Fibroblast of skin of left biceps (primary cell): ENCODE measurements around the gene AP3S2.
"Not testable (repeated sequence)": the region's sequence is repeated elsewhere in the genome, so short reads cannot be mapped to it uniquely, and the experiment has no call there.

Source experiments
- DNase-seq, 2 experiments: peaks; one replicate each; pipeline ENCODE4 v3.0.0-alpha.2; 2013; ENCODE audit warnings: low read depth in 2 of 2

The AP3S2 gene

GRCh38 chr15:89834465-89835175 is 59.2 kb downstream of the AP3S2 start:
- not testable (repeated sequence) for DNase-seq

- DNase-seq, result no peak
Measured at GRCh38 chr15:89833966-89834365, 59.8 kb downstream of the AP3S2 start.

GRCh38 chr15:89830639-89831038 is 63.2 kb downstream of the AP3S2 start:
- DNase-seq, result no peak

DNA sequence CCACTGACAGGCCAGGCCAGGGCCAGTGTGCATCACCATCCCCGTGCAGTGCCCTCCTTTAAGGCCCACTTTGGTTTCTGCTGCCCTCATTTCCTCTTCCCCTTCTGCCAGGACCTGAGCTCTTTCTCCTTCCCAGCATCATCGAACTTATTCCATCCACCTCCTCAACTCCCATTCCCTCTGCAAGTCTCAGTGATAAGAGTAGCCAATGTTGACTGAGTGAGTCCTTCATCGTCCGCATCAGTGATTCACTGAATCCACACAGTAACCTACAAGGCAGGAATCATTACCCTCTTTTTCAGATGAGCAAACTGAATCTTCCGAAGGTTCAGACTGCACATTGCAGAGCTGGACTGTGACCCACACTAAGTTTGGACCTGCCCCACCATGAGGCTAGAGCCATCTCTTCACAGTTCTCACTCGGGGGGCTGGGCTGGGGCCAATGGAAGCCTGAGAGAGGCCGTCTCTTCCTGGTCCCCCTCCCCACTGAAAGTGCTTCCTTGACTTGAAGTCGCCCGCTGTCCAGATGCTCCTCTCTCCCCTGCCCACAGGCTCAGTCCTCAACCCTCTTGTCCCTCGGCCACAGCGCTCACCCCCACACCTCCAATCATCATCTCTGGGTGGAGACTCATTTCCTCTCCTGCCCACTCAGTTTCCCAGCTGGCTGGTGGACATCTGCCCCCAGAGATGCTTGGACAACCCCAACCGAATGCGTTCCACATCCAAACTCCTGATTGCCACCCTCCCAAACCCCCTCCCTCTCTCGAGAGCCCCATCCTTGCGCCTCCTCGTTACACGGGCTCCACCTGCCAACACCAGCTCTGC is 64.0 kb downstream of the AP3S2 start:
- DNase-seq, result no peak

GRCh38 chr15:89829161-89829560 is 64.6 kb downstream of the AP3S2 start:
- DNase-seq, result no peak

- no peak for DNase-seq
Measured at GRCh38 chr15:89828281-89829145, 65.3 kb downstream of the AP3S2 start.

DNA sequence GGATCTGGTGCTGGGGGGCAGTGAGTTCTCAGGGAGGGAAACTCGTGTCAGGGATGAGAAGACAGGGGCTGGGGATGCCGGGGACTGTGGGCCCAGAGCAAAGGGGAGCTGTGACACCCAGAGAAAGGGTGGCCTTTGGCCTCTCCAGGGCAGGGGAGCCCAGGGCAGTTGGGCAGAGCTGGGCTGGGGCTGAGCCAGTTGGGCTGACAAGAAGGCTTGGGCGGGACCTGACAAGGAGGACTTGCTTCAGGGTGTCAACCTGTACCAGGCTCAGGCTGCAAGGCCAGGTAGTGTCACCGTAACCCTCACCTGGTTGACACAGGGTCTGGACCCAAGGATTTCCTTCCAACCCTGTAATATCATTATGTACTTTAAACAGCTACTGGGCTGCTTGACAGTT is 66.0 kb downstream of the AP3S2 start:
- no peak for DNase-seq

GRCh38 chr15:89826671-89827655 is 66.8 kb downstream of the AP3S2 start:
- no peak for DNase-seq

- DNase-seq, result no peak
Measured at GRCh38 chr15:89825271-89825940, 68.4 kb downstream of the AP3S2 start.

DNA sequence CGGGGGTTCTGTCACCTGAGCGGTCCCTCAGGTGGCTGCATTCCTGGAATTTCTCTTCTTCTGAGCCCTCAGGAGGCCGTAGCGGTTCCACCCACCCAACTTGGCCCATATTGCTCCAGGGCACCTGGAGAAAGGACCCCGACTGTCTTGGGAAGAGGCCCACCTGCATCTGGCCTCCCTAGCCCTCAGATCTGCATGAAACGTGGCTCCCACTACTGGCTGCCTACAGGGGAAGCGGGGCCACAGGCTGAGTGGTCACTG is 69.3 kb downstream of the AP3S2 start:
- no peak for DNase-seq

DNA sequence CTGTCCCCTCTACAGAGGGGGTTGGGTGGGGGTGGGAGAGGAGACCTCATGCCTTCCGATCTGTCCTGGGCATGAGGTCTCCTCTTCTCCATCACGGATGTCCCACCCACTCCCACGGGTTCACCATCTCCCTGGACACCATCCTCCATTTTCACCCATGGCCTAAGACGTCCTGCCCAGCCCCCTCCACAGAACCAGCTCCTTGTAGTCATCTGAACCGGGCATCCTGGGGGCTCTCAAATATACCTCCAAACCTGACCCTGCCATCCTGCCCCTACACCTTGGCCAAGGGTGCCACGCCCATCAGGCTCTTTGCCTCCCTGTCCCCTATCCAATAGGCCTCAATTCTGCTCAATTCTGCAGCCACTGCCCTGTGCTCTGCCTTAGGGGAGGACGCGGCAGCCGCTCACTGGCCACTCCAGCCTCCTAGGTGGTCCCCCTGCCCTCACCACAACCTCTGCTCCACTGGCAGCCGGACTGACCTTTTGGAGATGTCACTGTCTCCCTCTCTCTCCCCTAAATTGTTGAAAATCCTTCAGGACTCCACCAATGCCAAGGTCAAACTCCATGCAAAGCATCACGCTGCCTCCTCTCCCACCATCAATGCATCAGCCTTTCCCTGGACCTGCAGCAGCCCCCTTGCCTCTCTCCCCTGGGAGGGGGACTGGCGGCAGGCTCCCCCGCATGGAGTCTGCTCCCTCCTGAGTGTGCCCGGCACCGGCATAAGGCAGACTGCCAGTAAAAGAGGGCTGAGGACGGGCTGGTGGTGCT is 69.8 kb downstream of the AP3S2 start:
- DNase-seq, result no peak

DNA sequence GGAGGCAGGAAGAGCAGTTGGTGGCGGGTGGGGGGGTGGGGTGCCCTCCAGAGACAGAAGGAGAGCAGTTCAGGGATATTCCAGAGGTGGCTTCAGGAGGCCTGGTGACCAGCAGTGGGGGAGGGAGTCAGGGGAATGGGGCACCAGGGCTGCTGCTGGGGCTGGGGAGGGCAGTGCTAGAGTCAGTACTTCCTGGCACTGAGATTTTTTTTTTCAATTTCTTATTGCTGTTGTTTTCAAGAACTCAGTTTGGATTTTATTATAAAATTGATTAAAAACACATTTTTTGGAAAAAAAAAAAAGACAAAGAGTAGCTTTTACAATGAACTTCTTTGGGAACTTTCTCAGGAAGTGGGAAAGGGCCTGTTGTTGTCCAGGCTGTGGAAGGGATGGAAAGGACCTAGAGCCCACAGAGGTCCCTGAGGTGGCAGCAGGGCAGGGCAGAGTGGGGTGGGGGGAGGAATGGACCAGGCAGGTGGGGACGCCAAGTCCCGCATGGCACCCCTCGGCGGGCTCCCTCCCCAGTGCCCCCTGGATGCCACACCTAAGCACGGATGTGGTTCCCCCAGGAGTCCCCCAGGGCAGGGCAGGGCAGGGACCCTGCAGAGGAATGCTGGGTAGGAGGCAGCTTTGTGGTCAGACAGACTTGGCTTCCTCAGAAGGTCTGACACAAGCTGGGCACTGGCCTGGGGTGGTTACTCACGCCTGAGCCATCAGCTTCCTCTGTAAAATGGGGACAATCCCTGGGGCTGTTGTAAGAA is 70.7 kb downstream of the AP3S2 start:
- no peak for DNase-seq

GRCh38 chr15:89822611-89822950 is 71.2 kb downstream of the AP3S2 start:
- no peak for DNase-seq

GRCh38 chr15:89822026-89822425 is 71.8 kb downstream of the AP3S2 start:
- DNase-seq, result no peak

DNA sequence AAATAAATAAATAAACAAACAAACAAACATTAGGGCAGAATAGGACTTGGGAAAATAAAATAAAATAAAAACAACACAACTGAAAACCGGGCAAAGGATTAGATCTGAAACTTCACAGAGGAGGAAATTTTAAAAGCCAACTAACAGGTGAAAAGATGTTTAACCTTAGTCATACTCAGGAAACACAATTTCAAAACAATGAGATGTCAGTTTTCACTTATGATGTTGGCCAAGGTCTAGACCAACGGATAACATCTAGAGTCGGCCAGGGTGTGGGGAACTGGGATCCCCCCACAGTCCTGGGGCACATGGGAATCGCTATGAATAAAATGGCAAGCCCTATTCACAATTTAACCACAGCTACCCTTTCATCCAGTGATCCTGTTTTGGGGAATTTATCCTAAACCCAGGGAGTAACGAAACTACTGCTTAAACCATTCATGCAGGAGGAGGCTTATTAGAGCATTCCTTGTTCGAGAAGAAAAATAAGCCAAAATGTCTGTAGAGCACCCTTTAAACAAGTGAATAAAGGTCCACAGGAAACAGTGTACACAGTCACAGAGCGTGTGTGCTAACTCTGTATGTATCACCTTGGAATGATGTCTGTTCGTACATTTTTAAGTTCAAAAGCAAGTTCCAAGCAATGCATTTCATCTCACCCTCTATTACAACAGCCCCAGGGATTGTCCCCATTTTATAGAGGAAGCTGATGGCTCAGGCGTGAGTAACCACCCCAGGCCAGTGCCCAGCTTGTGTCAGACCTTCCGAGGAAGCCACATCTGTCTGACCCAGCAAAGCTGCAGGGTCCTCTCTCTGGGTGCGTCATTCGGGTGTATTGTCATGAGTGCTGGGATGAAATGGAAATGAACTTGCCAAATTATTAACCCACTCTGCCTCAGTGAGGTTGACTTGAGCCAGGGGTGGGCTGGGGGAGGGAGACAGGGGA is 72.9 kb downstream of the AP3S2 start:
- DNase-seq, result no peak

DNA sequence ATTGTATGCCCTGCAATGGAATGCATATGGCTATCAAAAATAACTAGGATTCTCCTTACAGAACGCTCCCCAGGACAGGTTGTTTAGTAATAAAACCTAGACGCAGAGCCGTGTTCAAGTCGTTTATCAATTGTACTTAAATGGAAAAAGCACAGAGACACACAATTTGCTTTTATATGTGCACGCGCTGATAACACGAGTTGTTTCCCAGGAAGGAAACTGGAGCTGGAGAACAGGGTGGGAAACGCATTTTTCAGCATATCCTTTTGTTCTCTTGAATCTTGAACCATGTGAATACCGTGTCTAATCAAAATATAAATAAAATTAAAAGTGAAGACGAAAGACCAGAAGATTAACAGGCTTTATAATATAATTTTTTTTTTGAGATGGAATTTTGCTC is 75.5 kb downstream of the AP3S2 start:
- DNase-seq, result no peak

- no peak for DNase-seq
Measured at GRCh38 chr15:89817701-89818280, 76.0 kb downstream of the AP3S2 start.

DNA sequence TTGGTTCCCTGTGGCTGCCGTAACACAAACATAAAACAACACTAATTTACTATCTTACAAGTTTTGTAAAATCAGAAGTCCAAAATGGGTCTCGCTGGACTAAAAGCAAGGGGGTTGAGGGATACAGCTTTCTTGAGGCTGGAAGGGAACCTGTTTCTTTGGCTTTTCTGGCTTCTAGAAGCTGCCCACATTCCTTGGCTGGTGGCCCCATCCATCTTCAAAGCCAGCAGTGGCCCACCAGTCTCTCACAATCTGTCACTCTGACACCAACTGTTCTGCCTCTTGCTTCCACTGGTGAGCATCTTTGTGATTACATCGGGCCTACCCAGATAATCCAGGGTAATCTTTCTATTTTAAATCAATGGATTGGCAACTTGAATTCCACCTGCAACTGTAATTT is 78.0 kb downstream of the AP3S2 start:
- no peak for DNase-seq
